HL-60/S4 treated with retinoic acid at 250 ng/mL for 4 days and 3 days (cell line): ENCODE results near the gene ASZ1.

Experiments
- in situ Hi-C: fragments of 300-500 bp; cut with MboI; formaldehyde crosslinking; loops from 2 replicates; pipeline ENCODE4 v1.7.0; 2022; ENCODE audit warnings: low sequenced_read_pairs

The ASZ1 gene

GRCh38 chr7:117403737-117404136, 23.6 kb downstream of the ASZ1 start:
- in situ Hi-C loops, result no loop called here

GRCh38 chr7:117402109-117402508, 25.2 kb downstream of the ASZ1 start:
- in situ Hi-C loops, result no loop called here

DNA sequence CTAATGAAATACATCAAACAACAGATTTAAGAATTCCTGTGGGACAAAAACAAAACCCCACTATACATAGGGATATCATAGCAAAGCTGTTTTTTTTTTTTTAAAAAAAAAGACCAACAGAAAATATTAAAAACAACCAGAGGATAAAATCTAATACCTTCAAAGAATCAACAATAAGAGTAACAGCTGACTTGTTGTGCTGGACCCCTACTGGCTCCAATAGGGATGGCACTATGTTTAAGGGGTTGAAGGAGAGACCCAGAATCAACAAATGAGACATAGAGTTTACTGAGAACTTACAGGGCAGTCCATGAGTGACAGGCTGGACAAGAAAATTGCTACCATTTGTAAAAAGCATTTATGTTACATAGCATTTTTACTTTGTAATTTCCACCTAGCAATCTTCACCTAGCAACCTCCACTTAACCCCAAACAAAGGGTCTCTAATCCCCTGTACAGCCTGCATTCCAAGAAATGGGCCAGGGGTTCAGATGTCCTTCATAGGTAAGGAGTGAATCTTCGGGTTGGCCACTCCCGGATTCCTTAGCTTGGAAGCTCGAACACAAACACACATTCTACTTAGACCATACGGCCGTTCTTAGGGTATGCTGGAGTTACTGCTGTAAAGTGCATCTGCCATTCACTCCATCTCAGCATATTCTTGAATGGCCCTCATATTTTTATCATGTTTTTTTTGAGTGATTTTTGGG, 25.8 kb downstream of the ASZ1 start:
- in situ Hi-C loops, result no loop called here

GRCh38 chr7:117399820-117400422, 27.4 kb downstream of the ASZ1 start:
- in situ Hi-C loops, result no loop called here

- in situ Hi-C loops, result no loop called here
Measured at GRCh38 chr7:117395743-117396142, 31.6 kb downstream of the ASZ1 start.

GRCh38 chr7:117393781-117394180, 33.5 kb downstream of the ASZ1 start:
- in situ Hi-C loops, result no loop called here

DNA sequence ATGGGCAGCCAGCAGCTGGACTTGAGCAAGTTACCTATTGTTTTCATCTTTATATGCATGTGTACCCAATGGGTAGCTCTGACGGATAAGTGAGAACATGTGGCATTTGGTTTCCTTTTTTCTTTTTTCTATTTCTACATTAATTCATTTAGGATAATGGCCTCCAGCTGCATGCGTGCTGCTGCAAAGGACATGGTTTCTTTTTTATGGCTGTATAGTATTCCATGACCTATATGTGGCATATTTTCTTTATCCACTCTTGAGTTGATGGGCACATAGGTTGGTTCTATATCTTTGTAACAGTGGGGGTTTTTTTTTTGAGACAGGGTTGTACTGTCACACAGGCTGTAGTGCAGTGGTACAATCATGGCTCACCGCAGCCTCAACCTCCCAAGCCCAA, 37.4 kb downstream of the ASZ1 start:
- in situ Hi-C loops, result no loop called here

DNA sequence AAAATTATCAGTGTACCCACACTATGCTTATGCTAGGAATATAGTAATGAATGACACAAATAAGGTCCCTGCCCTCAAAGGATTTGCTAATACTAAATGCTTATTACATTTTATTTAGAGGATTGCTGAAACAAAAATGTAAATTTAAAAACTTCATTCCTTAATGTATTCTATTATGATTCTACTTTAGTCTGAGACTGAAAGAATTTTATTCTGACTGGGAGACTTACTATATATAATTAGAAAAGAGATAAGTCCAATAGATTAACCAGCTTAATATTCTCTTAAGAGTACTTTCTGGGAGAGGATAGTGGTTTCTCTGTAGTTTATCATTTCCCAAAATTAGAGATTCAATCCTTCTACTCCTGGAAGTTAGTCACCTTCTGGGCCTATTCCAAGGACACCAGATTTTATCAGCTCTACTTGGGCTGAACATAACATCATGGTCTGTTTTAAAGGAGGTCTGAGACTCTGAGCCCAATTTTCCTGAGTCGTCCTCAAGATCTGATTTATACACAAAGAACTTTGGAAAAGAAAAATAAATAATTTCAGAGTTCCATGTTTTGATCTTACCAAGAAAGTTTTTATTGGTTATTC, 41.1 kb downstream of the ASZ1 start:
- in situ Hi-C loops, result no loop called here

DNA sequence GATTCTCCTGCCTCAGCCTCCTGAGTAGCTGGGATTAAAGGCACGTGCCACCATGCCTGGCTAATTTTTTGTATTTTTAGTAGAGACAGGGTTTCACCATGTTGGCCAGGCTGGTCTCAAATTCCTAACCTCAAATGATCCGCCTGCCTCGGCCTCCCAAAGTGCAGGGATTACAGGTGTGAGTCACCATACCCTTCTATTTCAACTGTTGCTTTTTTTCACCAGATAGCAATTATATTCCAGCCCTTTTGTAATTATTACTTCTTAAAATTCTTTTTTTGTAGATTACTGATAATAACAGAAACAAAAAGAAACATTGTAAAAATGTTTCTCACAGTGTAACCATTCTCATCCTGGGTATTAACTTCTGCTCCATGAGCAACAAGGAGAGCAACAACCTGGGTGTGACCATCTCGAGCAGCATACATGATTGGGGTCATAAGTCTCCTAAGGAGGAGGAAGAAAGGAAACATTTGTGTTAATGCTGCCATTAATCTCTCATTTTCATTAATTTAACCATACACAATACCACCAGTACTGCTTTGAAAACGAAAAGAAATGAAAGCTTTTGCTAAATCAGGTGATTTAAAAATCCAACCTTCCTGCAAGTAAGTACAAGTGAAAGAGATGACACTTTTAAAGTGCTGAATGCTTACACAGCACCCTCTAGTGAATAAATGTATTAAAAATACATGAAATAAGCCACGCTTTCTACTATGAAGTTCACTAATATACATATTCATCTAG, 41.8 kb downstream of the ASZ1 start:
- in situ Hi-C loops, result no loop called here

GRCh38 chr7:117384688-117385362, 42.5 kb downstream of the ASZ1 start:
- in situ Hi-C loops, result no loop called here

GRCh38 chr7:117383483-117384189, 43.7 kb downstream of the ASZ1 start:
- in situ Hi-C loops, result no loop called here

DNA sequence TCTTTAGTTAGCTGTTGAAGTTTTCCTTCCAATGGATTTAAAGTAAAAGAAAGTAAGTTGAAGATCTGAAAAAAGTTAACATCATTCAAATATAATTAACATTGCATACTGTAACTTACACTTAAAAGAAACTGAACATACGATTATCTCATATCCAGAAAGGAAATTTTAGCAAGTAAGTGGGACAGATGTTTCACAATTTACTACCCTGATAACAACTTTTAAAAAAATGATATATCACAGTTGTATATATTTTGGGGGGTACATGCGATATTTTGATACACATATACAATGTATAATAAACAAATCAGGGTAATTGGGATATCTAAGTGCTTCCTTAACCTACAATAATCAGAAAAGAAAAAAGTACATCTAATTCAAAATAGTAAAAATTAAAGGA, 44.2 kb downstream of the ASZ1 start:
- in situ Hi-C loops, result no loop called here

- in situ Hi-C loops, result no loop called here
Measured at GRCh38 chr7:117381362-117381761, 45.9 kb downstream of the ASZ1 start.

GRCh38 chr7:117375380-117375779, 51.9 kb downstream of the ASZ1 start:
- in situ Hi-C loops, result no loop called here

GRCh38 chr7:117372073-117372472, 55.2 kb downstream of the ASZ1 start:
- in situ Hi-C loops, result no loop called here

DNA sequence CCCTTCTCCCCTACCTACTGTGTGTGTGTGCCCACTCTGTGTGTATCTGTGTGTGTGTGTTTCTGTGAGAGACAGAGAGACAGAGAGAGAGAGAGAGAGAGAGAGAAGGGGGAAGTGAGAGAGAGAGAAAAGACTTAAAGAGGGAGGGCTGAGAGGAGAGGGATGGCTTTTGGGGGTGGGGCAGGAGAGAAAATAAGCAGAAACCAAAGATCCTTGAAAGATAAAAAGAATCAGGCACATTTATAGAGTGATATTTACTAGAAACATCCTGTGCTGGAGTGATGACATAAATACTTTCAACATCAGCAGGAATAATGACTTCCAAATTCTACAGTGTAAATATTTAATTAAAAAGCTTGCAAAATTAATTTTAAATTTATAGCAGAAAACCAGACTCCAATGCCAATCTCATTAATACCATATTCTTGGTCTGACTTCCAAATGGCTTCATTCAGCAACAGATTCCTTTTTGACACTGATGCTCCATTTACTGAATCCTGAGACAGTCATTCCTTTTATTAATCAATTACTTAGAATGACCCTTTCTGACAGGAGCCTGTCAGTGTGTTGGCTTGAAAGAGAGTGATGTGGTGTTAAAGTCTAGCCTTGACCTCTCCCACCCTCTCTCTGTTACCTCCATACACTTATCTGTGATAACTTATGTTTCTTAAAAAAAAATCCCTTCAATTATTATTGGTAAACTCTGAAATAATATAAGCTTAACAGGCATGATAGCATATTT, 62.8 kb downstream of the ASZ1 start:
- in situ Hi-C loops, result no loop called here

DNA sequence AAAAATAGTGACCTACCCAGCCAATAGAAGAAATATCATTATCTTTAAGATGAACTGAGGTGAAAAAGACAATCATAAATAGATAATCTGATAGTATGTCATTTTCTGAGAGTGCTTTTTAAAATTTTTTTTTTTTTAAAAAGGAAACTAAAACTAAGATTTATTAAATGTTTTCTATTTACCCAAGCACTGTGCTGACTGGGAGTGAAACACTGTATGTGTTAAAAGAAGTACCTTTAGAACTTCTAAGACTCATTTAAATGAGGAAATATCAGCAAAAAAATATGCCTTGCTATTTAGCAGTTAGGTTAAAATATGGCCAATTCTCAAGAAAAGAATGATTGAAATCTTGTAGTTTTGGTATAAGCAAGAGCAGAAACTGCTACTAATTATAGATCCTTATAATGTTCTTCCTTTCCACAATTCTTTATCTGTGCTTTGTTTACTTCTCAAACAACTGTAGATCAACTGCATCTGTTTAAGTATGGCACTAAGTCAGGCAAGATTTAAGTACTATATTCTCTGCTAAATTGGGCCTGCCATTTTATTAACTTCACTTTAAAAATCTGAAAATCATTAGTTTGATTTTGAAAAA, 64.9 kb downstream of the ASZ1 start:
- in situ Hi-C loops, result no loop called here

GRCh38 chr7:117350027-117350426, 77.3 kb downstream of the ASZ1 start:
- in situ Hi-C loops, result no loop called here

GRCh38 chr7:117349570-117349969, 77.7 kb downstream of the ASZ1 start:
- in situ Hi-C loops, result no loop called here
